ENCODE results near the gene CYP4V2. TPM values are rescaled to one million over a fixed set of nuclear protein-coding genes. Genes with fewer than 3 reads are reported as not detected.

The CYP4V2 gene
- total RNA-seq, 1 donor from 2014 or later: 9.0 TPM

DNA sequence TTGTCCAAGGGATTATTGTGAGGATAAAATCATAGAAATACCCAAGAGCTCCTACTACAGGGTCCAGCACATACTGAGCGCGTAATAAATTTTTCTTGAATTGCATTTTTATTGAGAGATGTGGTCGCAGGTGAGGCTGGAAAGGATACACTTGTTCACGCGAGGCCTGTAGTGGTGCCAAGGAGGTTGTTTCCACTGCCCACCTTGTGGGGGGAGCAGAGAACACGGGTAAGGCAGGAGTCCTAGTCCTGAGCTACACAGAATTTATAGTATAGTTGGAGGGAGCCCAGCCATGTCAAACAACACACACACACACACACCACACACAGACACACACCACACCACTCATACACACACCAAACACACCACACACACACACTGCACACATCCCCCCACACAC, 31.8 kb upstream of the CYP4V2 start:
- no peaks in the 10 kb centered on the region for H3K27me3 Mint-ChIP-seq
- H3K27ac Mint-ChIP-seq: no peak overlapping the region
- H3K4me1 Mint-ChIP-seq (ENCODE audit: unreplicated experiment): no peaks in the 10 kb centered on the region
- no peak for DNase-seq (ENCODE audit: extremely low spot score, unreplicated experiment)
- no peak for TF ChIP-seq CTCF (conservative IDR thresholded peaks at IDR 0.05)
- H3K9me3 Mint-ChIP-seq: no peaks in the 10 kb centered on the region
- H3K4me3 Mint-ChIP-seq: no peak overlapping the region
- H3K36me3 Mint-ChIP-seq: peaks cover 8% of the 10 kb centered on the region

DNA sequence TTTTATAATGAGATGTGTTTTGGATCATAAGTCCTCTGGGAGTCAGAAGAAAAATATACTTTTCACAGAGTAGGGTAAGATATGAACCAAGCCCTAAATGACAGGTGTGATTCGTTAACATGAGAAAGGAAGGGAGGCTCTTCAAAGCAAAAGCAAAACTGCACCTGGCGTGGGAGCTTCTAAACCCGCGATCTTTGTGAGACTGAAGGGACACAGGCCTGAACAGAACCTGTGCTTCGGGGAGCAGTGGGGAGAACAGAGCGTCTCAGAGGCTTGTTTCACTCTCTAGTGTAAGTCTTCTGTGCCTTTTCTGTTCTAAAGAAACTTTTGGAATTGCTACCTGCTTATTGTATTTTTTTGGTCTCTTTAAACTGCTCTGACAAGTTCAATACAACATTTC, 30.2 kb upstream of the CYP4V2 start:
- Mint-ChIP-seq H3K9me3 (no peaks in the 10 kb centered on the region), H3K4me1 (ENCODE audit: unreplicated experiment) (peaks cover 4% of the 10 kb centered on the region), H3K36me3 (no peaks in the 10 kb centered on the region), H3K27me3 (no peaks in the 10 kb centered on the region), H3K27ac (no peak overlapping the region), H3K4me3 (no peak overlapping the region)
- no peak for TF ChIP-seq CTCF (conservative IDR thresholded peaks at IDR 0.05)
- no peak for DNase-seq (ENCODE audit: extremely low spot score, unreplicated experiment)

DNA sequence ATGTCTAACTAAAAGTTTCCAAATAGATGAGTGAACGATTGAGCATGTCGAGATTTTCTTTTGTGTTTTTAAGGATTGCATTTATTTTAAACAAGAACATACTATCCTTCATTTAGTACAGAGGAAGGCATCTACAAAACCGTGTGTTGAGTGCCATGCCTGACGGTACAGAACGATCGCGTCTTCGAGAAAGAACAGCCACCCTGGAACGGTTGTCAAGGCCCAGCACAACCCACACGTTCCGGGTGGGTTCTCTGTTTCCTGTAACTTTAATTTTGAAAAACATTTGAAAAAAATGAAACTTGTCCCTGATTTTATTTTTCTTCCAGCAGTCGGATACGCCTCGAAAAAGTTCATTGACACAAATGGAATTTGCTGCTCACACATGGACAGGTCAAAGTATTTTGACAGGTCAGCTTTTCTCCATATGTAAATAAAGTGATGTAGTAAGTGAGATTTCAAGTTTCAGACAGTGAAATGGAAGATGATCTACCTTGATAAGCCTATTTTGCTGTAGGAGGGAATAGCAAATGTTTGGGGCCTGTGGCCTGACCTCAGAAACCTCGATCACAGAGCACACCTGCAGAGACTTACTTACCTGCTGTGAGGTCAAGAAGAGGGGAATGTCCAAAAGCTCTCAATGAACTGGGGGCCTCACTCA, 24.4 kb upstream of the CYP4V2 start:
- no peaks in the 10 kb centered on the region for H3K27me3 Mint-ChIP-seq
- peaks cover 3% of the 10 kb centered on the region for H3K36me3 Mint-ChIP-seq

GRCh38 chr4:186167605-186168004, 23.8 kb upstream of the CYP4V2 start:
- no peak for DNase-seq (ENCODE audit: extremely low spot score, unreplicated experiment)

More for the DNA sequence above, 24.4 kb upstream of the CYP4V2 start:
- Mint-ChIP-seq H3K27ac (no peak overlapping the region), H3K9me3 (no peaks in the 10 kb centered on the region), H3K4me1 (ENCODE audit: unreplicated experiment) (peaks cover 10% of the 10 kb centered on the region), H3K4me3 (no peak overlapping the region)
- TF ChIP-seq CTCF (conservative IDR thresholded peaks at IDR 0.05): no peak
- no peak for DNase-seq (ENCODE audit: extremely low spot score, unreplicated experiment)

DNA sequence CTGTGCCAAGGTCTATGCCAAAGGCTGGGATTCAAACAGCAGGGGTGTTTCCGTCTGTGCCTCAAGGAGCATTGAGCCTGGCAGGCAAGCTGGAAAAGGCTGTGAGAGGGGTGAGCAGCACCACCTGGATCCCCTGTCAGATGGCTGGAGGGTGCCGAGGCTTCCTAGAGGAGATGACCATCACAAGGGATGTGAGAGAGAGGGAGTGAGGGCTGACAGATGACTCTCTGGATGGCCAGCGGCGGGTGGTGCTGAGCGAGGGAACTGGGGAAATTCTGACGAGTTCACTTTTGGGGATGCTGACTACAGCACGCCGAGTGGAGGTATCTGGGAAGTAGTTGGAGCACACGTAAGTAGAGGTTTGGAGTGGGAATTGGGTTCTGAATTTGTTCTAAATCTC, 22.6 kb upstream of the CYP4V2 start:
- H3K27me3 Mint-ChIP-seq: no peaks in the 10 kb centered on the region
- H3K9me3 Mint-ChIP-seq: no peaks in the 10 kb centered on the region
- no peak for TF ChIP-seq CTCF (conservative IDR thresholded peaks at IDR 0.05)
- H3K4me3 Mint-ChIP-seq: no peak overlapping the region
- H3K27ac Mint-ChIP-seq: no peak overlapping the region
- H3K4me1 Mint-ChIP-seq (ENCODE audit: unreplicated experiment): peaks cover 10% of the 10 kb centered on the region
- DNase-seq (ENCODE audit: extremely low spot score, unreplicated experiment): no peak
- peaks cover 3% of the 10 kb centered on the region for H3K36me3 Mint-ChIP-seq

More at GRCh38 chr4:186167605-186168004, 23.8 kb upstream of the CYP4V2 start:
- no peak overlapping the region for H3K4me3 Mint-ChIP-seq
- no peak for TF ChIP-seq CTCF (conservative IDR thresholded peaks at IDR 0.05)
- no peak overlapping the region for H3K27ac Mint-ChIP-seq
- H3K27me3 Mint-ChIP-seq: no peaks in the 10 kb centered on the region
- peaks cover 10% of the 10 kb centered on the region for H3K4me1 Mint-ChIP-seq (ENCODE audit: unreplicated experiment)
- no peaks in the 10 kb centered on the region for H3K9me3 Mint-ChIP-seq
- peaks cover 3% of the 10 kb centered on the region for H3K36me3 Mint-ChIP-seq

Data from type B pancreatic cell (in vitro differentiated cells).